K562 (cell line): ENCODE data around the gene TRMT10B. TPM values are rescaled to one million over a fixed set of nuclear protein-coding genes. Genes with fewer than 3 reads are reported as not detected.

Source experiments
- ATF3 ChIP-seq, 2 experiments: fragments of 450-650 bp in 1 of 2; sonication (generic) in 1 of 2; formaldehyde crosslinking in 1 of 2; IDR thresholded peaks in 1 of 2; conservative IDR thresholded peaks in 1 of 2; 2 replicates each; pipeline versions ENCODE4 v1.6.1 to v1.8.1; 2016 to 2023; ENCODE audit warnings: mild to moderate bottlenecking in 2 of 2, moderate library complexity in 2 of 2, inconsistent platforms in 1 of 2, missing genetic modification reagents in 1 of 2
- COPS2 ChIP-seq: fragments of 450-650 bp; conservative IDR thresholded peaks from 2 replicates; pipeline ENCODE4 v1.6.1; 2016; ENCODE audit warnings: mild to moderate bottlenecking, moderate library complexity
- CTCF ChIP-seq, 3 experiments: IDR thresholded peaks in 2 of 3; conservative IDR thresholded peaks in 1 of 3; 2 replicates each; pipeline ENCODE4 v1.5.1; 2011 to 2012; ENCODE audit warnings: low read length in 3 of 3, mild to moderate bottlenecking in 3 of 3, control low read depth in 2 of 3, improper control_type of control experiment in 1 of 3, inconsistent platforms in 1 of 3, low read depth in 1 of 3, mixed read lengths in 1 of 3, moderate library complexity in 1 of 3; ENCODE audit not compliant: insufficient read depth in 2 of 3
- DPF2 ChIP-seq: fragments of 450-650 bp; IDR thresholded peaks from 2 replicates; pipeline ENCODE4 v1.6.1; 2016
- E2F6 ChIP-seq, 2 experiments: IDR thresholded peaks; 2 replicates each; pipeline ENCODE4 v1.6.1; 2011; ENCODE audit warnings: borderline replicate concordance in 1 of 2, control low read depth in 1 of 2, low read depth in 1 of 2, low read length in 1 of 2, mild to moderate bottlenecking in 1 of 2, mixed read lengths in 1 of 2, moderate library complexity in 1 of 2; ENCODE audit not compliant: insufficient read depth in 1 of 2, insufficient read length in 1 of 2, poor library complexity in 1 of 2, severe bottlenecking in 1 of 2; ENCODE audit errors: extremely low read depth in 1 of 2
- EHMT2 ChIP-seq: fragments of 450-650 bp; IDR thresholded peaks from 2 replicates; pipeline ENCODE4 v1.6.1; 2018; ENCODE audit warnings: antibody characterized with exemption
- NR4A1 ChIP-seq, 2 experiments: fragments of 250-450 bp in 1 of 2; fragments of 450-650 bp in 1 of 2; sonication (Bioruptor Pico) in 1 of 2; IDR thresholded peaks; 2 replicates each; pipeline versions ENCODE4 v1.4.0 to v1.6.1; 2016 to 2020; ENCODE audit warnings: mild to moderate bottlenecking in 2 of 2, missing compliant biosample characterization in 1 of 2, missing genetic modification characterization in 1 of 2, moderate library complexity in 1 of 2
- PATZ1 ChIP-seq: fragments of 250-450 bp; sonication (Bioruptor Pico); IDR thresholded peaks from 2 replicates; pipeline ENCODE4 v1.5.0; 2020; ENCODE audit warnings: mild to moderate bottlenecking, borderline replicate concordance
- RAD21 ChIP-seq, 2 experiments: fragments of 250-450 bp in 1 of 2; fragments of 450-650 bp in 1 of 2; sonication (Bioruptor Pico) in 1 of 2; formaldehyde crosslinking in 1 of 2; IDR thresholded peaks in 1 of 2; conservative IDR thresholded peaks in 1 of 2; 2 replicates each; pipeline versions ENCODE4 v1.4.0 to v1.8.0; 2020 to 2022; ENCODE audit warnings: mild to moderate bottlenecking in 2 of 2, moderate library complexity in 1 of 2
- SIN3B ChIP-seq: fragments of 450-650 bp; IDR thresholded peaks from 2 replicates; pipeline ENCODE4 v1.6.1; 2017; ENCODE audit warnings: low read depth, mild to moderate bottlenecking, moderate library complexity
- SNAPC5 ChIP-seq: fragments of 250-450 bp; sonication (Bioruptor Pico); IDR thresholded peaks from 2 replicates; pipeline ENCODE4 v1.8.0; 2021; ENCODE audit warnings: moderate library complexity, mild to moderate bottlenecking, inconsistent platforms
- STAG1 ChIP-seq: sonication (generic); formaldehyde crosslinking; IDR thresholded peaks from 2 replicates; pipeline ENCODE4 v1.5.0; 2020; ENCODE audit warnings: missing genetic modification reagents, borderline replicate concordance
- STAT5A ChIP-seq: IDR thresholded peaks from 2 replicates; pipeline ENCODE4 v1.6.1; 2012; ENCODE audit warnings: low read length, inconsistent platforms, borderline replicate concordance
- XRCC4 ChIP-seq: IDR thresholded peaks from one replicate; pipeline ENCODE4 v1.6.1; 2011; ENCODE audit not compliant: insufficient read depth, insufficient read length; ENCODE audit errors: extremely low read depth
- ZBTB12 ChIP-seq: fragments of 250-450 bp; sonication (Bioruptor Pico); IDR thresholded peaks from 2 replicates; pipeline ENCODE4 v1.4.0; 2020
- ZBTB7A ChIP-seq: IDR thresholded peaks from 2 replicates; pipeline ENCODE4 v1.6.1; 2011; ENCODE audit warnings: low read depth, mild to moderate bottlenecking, low read length, moderate library complexity, borderline replicate concordance; ENCODE audit not compliant: control insufficient read depth
- ZNF384 ChIP-seq: IDR thresholded peaks from 2 replicates; pipeline ENCODE4 v1.6.1; 2012; ENCODE audit warnings: low read depth, low read length, improper control_type of control experiment
- ZNF507 ChIP-seq: conservative IDR thresholded peaks from 2 replicates; pipeline ENCODE4 v1.6.1; 2017; ENCODE audit warnings: missing genetic modification characterization, missing compliant biosample characterization
- polyA plus RNA-seq, 8 experiments: library from polyadenylated mRNA; depleted of rRNA in 4 of 8; stranded (reverse) in 5 of 8; unstranded in 3 of 8; fragments of >200 nt; fragmentation: Nextera tagmentation in 2 of 8; fragmentation: Illumina TruSeq in 1 of 8; extraction: Ambion mirVana in 2 of 8; extraction: Trizol in 1 of 8; gene quantifications; 2 replicates each; pipeline versions ENCODE4 v1.2.1 to v1.2.3, GENCODE V29; 2011 to 2014; ENCODE audit warnings: inconsistent platforms in 1 of 8, missing spikeins in 1 of 8
- total RNA-seq, 7 experiments: library from RNA; depleted of rRNA in 6 of 7; stranded (reverse); fragments of >200 nt in 6 of 7; fragmentation: Illumina TruSeq in 2 of 7; extraction: Trizol in 2 of 7; gene quantifications; 2 replicates each; pipeline versions ENCODE4 v1.2.1 to v1.2.3, GENCODE V29; 2011 to 2021; ENCODE audit warnings: low replicate concordance in 1 of 7

TRMT10B gene
- total and polyA plus RNA-seq, 9 of the 15 experiments (the other 6 are each of a cell fraction or from before 2014, with no cell fraction given) = 2.9 to 13.4 (median 7.0) TPM

GRCh38 chr9:37769306-37769705, 15.7 kb downstream of the TRMT10B start (continued):
- TF ChIP-seq CTCF (IDR thresholded peaks at IDR 0.05 in 2 of 3, conservative IDR thresholded peaks at IDR 0.05 in 1 of 3; ENCODE audit: insufficient read depth in 2 of 3, low read depth in 1 of 3, low read length in 3 of 3) (no peak), ZBTB7A (no peak), STAT5A (peak; percentile 84), NR4A1 (CRISPR knock-in tag; IDR thresholded peaks at IDR 0.05) (no peak), NR4A1 (tag; IDR thresholded peaks at IDR 0.05) (0 out of 2 replicates have a peak, but pooled peaks have one; percentile 30), RAD21 (CRISPR knock-in tag; conservative IDR thresholded peaks at IDR 0.05 in 1 of 2, IDR thresholded peaks at IDR 0.05 in 1 of 2) (no peak), E2F6 (IDR thresholded peaks at IDR 0.05; ENCODE audit: borderline replicate concordance in 1 of 2, extremely low read depth in 1 of 2, insufficient read depth in 1 of 2, insufficient read length in 1 of 2, low read depth in 1 of 2, low read length in 1 of 2, poor library complexity in 1 of 2, severe bottlenecking in 1 of 2) (peak; percentile 86 to 94), EHMT2 (peak; percentile 63; the same call in 1 of the 2 replicates), ZBTB12 (CRISPR knock-in tag) (no peak), ZNF384 (peak; percentile 86), DPF2 (peak; percentile 81), ATF3 (IDR thresholded peaks at IDR 0.05) (no peak), ATF3 (CRISPR knock-in tag; conservative IDR thresholded peaks at IDR 0.05) (no peak), SNAPC5 (CRISPR knock-in tag) (no peak), PATZ1 (CRISPR knock-in tag) (no peak), ZNF507 (tag) (no peak), COPS2 (no peak), SIN3B (no peak), STAG1 (no peak), XRCC4 (no peak)
